SK-N-SH (cell line): ENCODE data around the gene TJAP1.

Experiments used
- CHD2 ChIP-seq: fragments of 150-350 bp; IDR thresholded peaks from 2 replicates; pipeline ENCODE4 v1.6.1; 2018; ENCODE audit warnings: low read length; ENCODE audit not compliant: partially characterized antibody
- CTCF ChIP-seq: fragments of 200-600 bp; sonication (generic); IDR thresholded peaks from 2 replicates; pipeline ENCODE4 v1.6.1; 2017; ENCODE audit warnings: antibody characterized with exemption, mild to moderate bottlenecking, moderate library complexity
- EP300 ChIP-seq, 2 experiments: IDR thresholded peaks; 2 replicates each; pipeline versions ENCODE4 v1.4.0 to v1.6.1; 2012; ENCODE audit warnings: borderline replicate concordance in 1 of 2, low read depth in 1 of 2, low read length in 1 of 2
- EZH2phosphoT487 ChIP-seq: fragments of 200-600 bp; sonication (generic); IDR thresholded peaks from 2 replicates; pipeline ENCODE4 v1.6.1; 2017; ENCODE audit warnings: low read depth, mixed run types, mild to moderate bottlenecking, antibody characterized with exemption, moderate library complexity, borderline replicate concordance
- FOXM1 ChIP-seq: IDR thresholded peaks from 2 replicates; pipeline ENCODE4 v1.4.0; 2012; ENCODE audit warnings: low read depth, mild to moderate bottlenecking
- JUND ChIP-seq: IDR thresholded peaks from 2 replicates; pipeline ENCODE4 v1.4.0; 2012
- MAX ChIP-seq: IDR thresholded peaks from 2 replicates; pipeline ENCODE4 v1.4.0; 2012; ENCODE audit warnings: low read depth
- MXI1 ChIP-seq: IDR thresholded peaks from 2 replicates; pipeline ENCODE4 v1.6.1; 2012; ENCODE audit warnings: mild to moderate bottlenecking, low read depth, low read length, improper control_type of control experiment
- PBX3 ChIP-seq: IDR thresholded peaks from 2 replicates; pipeline ENCODE4; 2012
- SIN3A ChIP-seq: IDR thresholded peaks from 2 replicates; pipeline ENCODE4 v1.6.1; 2012; ENCODE audit warnings: low read depth, mild to moderate bottlenecking, low read length, moderate library complexity, borderline replicate concordance
- TCF12 ChIP-seq: IDR thresholded peaks from 2 replicates; pipeline ENCODE4 v1.4.0; 2012
- USF1 ChIP-seq: IDR thresholded peaks from 2 replicates; pipeline ENCODE4 v1.4.0; 2012; ENCODE audit warnings: low read depth, borderline replicate concordance
- YY1 ChIP-seq: IDR thresholded peaks from 2 replicates; pipeline ENCODE4 v1.4.0; 2012; ENCODE audit warnings: low read depth, mild to moderate bottlenecking

GRCh38 chr6:43447604-43448003, 29.8 kb upstream of the TJAP1 start:
- TF ChIP-seq CTCF (no peak), SIN3A (no peak), JUND (no peak), FOXM1 (no peak), USF1 (no peak), YY1 (no peak), MAX (no peak), EZH2phosphoT487 (no peak), MXI1 (no peak), PBX3 (no peak), TCF12 (no peak), EP300 (IDR thresholded peaks at IDR 0.05; ENCODE audit: borderline replicate concordance in 1 of 2, low read depth in 1 of 2, low read length in 1 of 2) (no peak), CHD2 (no peak)
